ENCODE data around the gene EPS15. TPM values are rescaled to one million over a fixed set of nuclear protein-coding genes. Genes with fewer than 3 reads are reported as not detected.

Gene EPS15
- total RNA-seq, 1 experiment from 2014 or later, result 54.4 TPM

- in situ Hi-C loops (cut with HindIII; ENCODE audit: low pct_unique_long_range_greater_than_20kb, low sequenced_read_pairs) (no loop called here), intact Hi-C loops (cut with micrococcal nuclease; ENCODE audit: unreplicated experiment) (no loop called here)
- no peak for TF ChIP-seq TCF7L2 (IDR thresholded peaks at IDR 0.05; ENCODE audit: low read depth, low read length)
- no peak for TF ChIP-seq SIN3A (IDR thresholded peaks at IDR 0.05; ENCODE audit: borderline replicate concordance, insufficient read depth, low read depth, low read length)
- TF ChIP-seq CTCF (IDR thresholded peaks at IDR 0.05), result no peak
- no peak for TF ChIP-seq REST (IDR thresholded peaks at IDR 0.05; ENCODE audit: insufficient read depth in 1 of 2, low read depth in 2 of 2, low read length in 1 of 2)
- no peak for TF ChIP-seq POLR2AphosphoS5 (IDR thresholded peaks at IDR 0.05; ENCODE audit: low read depth, low read length)
- Histone ChIP-seq H3K27me3 (ENCODE audit: control insufficient read depth, insufficient read depth, low read length) (no peaks in the 10 kb centered on the region), H3K27ac (ENCODE audit: low read length) (peak overlapping the region; percentile 94), H3K4me1 (ENCODE audit: control insufficient read depth, insufficient read depth, low read length) (peaks cover 46% of the 10 kb centered on the region), H3K4me3 (ENCODE audit: low read depth in 2 of 2, low read length in 2 of 2) (peak overlapping the region; percentile 15 to 91; a peak in 3 of 4 replicates), H3K9me3 (ENCODE audit: control insufficient read depth, insufficient read depth, low read depth, low read length) (no peaks in the 10 kb centered on the region), H3K36me3 (ENCODE audit: control insufficient read depth, insufficient read depth, low read length) (no peaks in the 10 kb centered on the region; the same call in 1 of the 2 replicates)
- ATAC-seq (no peak), DNase-seq (ENCODE audit: low read depth, low spot score) (no peak)
- BruUV-seq (replicated peaks), result no TSS peak
- ChIA-PET POLR2A (interaction anchor here (0.6 to 1.0 kb wide), 3 partner anchors 25 to 97 kb away, joined by 3 read pairs; no protein-coding TSS in a partner anchor), CTCF (no interaction called here)
These were observed 3.0 kb downstream of the EPS15 start for GRCh38 chr1:51515982-51516648.

GRCh38 chr1:51515312-51515960, 3.6 kb downstream of the EPS15 start:
- Histone ChIP-seq H3K27me3 (ENCODE audit: control insufficient read depth, insufficient read depth, low read length) (no peaks in the 10 kb centered on the region), H3K27ac (ENCODE audit: low read length) (peak overlapping the region; percentile 94), H3K4me3 (ENCODE audit: low read depth in 2 of 2, low read length in 2 of 2) (no peak overlapping the region), H3K4me1 (ENCODE audit: control insufficient read depth, insufficient read depth, low read length) (peaks cover 42% of the 10 kb centered on the region), H3K36me3 (ENCODE audit: control insufficient read depth, insufficient read depth, low read length) (no peaks in the 10 kb centered on the region; the same call in 1 of the 2 replicates), H3K9me3 (ENCODE audit: control insufficient read depth, insufficient read depth, low read depth, low read length) (no peaks in the 10 kb centered on the region)
- intact Hi-C loops (cut with micrococcal nuclease; ENCODE audit: unreplicated experiment) (no loop called here), in situ Hi-C loops (cut with HindIII; ENCODE audit: low pct_unique_long_range_greater_than_20kb, low sequenced_read_pairs) (no loop called here)
- TF ChIP-seq SIN3A (IDR thresholded peaks at IDR 0.05; ENCODE audit: borderline replicate concordance, insufficient read depth, low read depth, low read length), result no peak
- no peak for TF ChIP-seq TCF7L2 (IDR thresholded peaks at IDR 0.05; ENCODE audit: low read depth, low read length)
- TF ChIP-seq POLR2AphosphoS5 (IDR thresholded peaks at IDR 0.05; ENCODE audit: low read depth, low read length), result no peak
- no peak for TF ChIP-seq REST (IDR thresholded peaks at IDR 0.05; ENCODE audit: insufficient read depth in 1 of 2, low read depth in 2 of 2, low read length in 1 of 2)
- no peak for TF ChIP-seq CTCF (IDR thresholded peaks at IDR 0.05)
- ChIA-PET CTCF (no interaction called here), POLR2A (interaction anchor here (0.6 to 1.0 kb wide), 3 partner anchors 24 to 98 kb away, joined by 3 read pairs; no protein-coding TSS in a partner anchor)
- BruUV-seq (replicated peaks), result no TSS peak
- DNase-seq (ENCODE audit: low read depth, low spot score) (no peak), ATAC-seq (no peak)

Measured in Panc1 (cell line).